CD4-positive, alpha-beta T cell (primary cell): Measurements from ENCODE around the gene PIK3CG. TPM values are rescaled to one million over a fixed set of nuclear protein-coding genes. Genes with fewer than 3 reads are reported as not detected.

ENCODE experiments used
- ATAC-seq: fragments of 200-7000 bp; cut with Tn5 transposase; one replicate; pipeline ENCODE4 v1.10.0; 2022; ENCODE audit warnings: mild to moderate bottlenecking; ENCODE audit not compliant: poor library complexity
- CTCF ChIA-PET: fragments of 350-600 bp; sonication (Branson Sonifier 250); formaldehyde crosslinking; loops from one replicate; lab custom pipeline; 2021; ENCODE audit warnings: antibody characterized with exemption, inconsistent platforms; lab: Charles Lee
- POLR2A ChIA-PET: fragments of 350-600 bp; sonication (Branson Sonifier 250); formaldehyde crosslinking; loops from one replicate; lab custom pipeline; 2021; ENCODE audit warnings: antibody characterized with exemption, inconsistent platforms; lab: Charles Lee
- DNase-seq, 14 experiments: peaks; one replicate each; pipeline ENCODE4 v3.0.0-alpha.2; 2013 to 2020; ENCODE audit warnings: mixed read lengths in 2 of 14
- H3K27ac ChIP-seq, 2 donors: one replicate each; pipeline versions ENCODE4 v1.5.1 to v1.7.0; 2013; ENCODE audit warnings: low read length in 2 of 2, low read depth in 1 of 2, mild to moderate bottlenecking in 1 of 2
- H3K27me3 ChIP-seq, 2 experiments: 1 replicate in 1 of 2; 2 replicates in 1 of 2; pipeline versions ENCODE4 v1.6.1 to v1.7.0; 2013; ENCODE audit warnings: low read length in 2 of 2, control low read depth in 1 of 2, mild to moderate bottlenecking in 1 of 2, moderate library complexity in 1 of 2; ENCODE audit not compliant: insufficient read depth in 2 of 2, control insufficient read depth in 1 of 2
- H3K36me3 ChIP-seq: one replicate; pipeline ENCODE4 v1.6.1; 2013; ENCODE audit warnings: low read length, control low read depth; ENCODE audit not compliant: insufficient read depth
- H3K4me1 ChIP-seq: one replicate; pipeline ENCODE4 v1.6.1; 2013; ENCODE audit warnings: low read length, control low read depth; ENCODE audit not compliant: insufficient read depth
- H3K4me3 ChIP-seq: one replicate; pipeline ENCODE4 v1.5.1; 2013; ENCODE audit warnings: mild to moderate bottlenecking, low read length, moderate library complexity
- H3K9me3 ChIP-seq, 2 experiments: 1 replicate in 1 of 2; 2 replicates in 1 of 2; pipeline versions ENCODE4 v1.6.1 to v1.7.0; 2013; ENCODE audit warnings: low read length in 2 of 2, mild to moderate bottlenecking in 2 of 2, control low read depth in 1 of 2, moderate library complexity in 1 of 2; ENCODE audit not compliant: control insufficient read depth in 1 of 2, insufficient read depth in 1 of 2
- H3K27ac Mint-ChIP-seq: one replicate; pipeline ENCODE4 v1.8.0; 2020; ENCODE audit warnings: mixed read lengths
- H3K27me3 Mint-ChIP-seq: one replicate; pipeline ENCODE4 v1.8.0; 2021; ENCODE audit warnings: mixed read lengths
- H3K36me3 Mint-ChIP-seq: one replicate; pipeline ENCODE4 v1.8.0; 2021; ENCODE audit warnings: low read depth, mixed read lengths
- H3K4me1 Mint-ChIP-seq: one replicate; pipeline ENCODE4 v1.8.0; 2021; ENCODE audit warnings: low read depth, mixed read lengths
- H3K4me3 Mint-ChIP-seq: one replicate; pipeline ENCODE4 v1.8.0; 2020; ENCODE audit warnings: mild to moderate bottlenecking, mixed read lengths
- H3K9me3 Mint-ChIP-seq: one replicate; pipeline ENCODE4 v1.8.0; 2020; ENCODE audit warnings: mixed read lengths
- CTCF ChIP-seq: fragments of 200-600 bp; IDR thresholded peaks from one replicate; pipeline ENCODE4 v1.8.0; 2022; ENCODE audit warnings: antibody characterized with exemption, mild to moderate bottlenecking
- intact Hi-C, 2 experiments: fragments of 100-400 bp; cut with DNase I in 1 of 2; cut with micrococcal nuclease in 1 of 2; formaldehyde crosslinking; loops; one replicate each; pipeline versions ENCODE4 v1.15.1 to v1.9.0; 2023 to 2025; cut with DNase I, micrococcal nuclease
- total RNA-seq, 174 experiments: library from RNA in 2 of 174; stranded (reverse) in 2 of 174; gene quantifications; one replicate each; pipeline ENCODE4 v1.2.3 and lab custom pipeline; 2021 to 2026

The PIK3CG gene
- total RNA-seq, 2 experiments from 2014 or later, result 20.8 to 21.2 TPM

- H3K9me3 Mint-ChIP-seq, result no peaks in the 10 kb centered on the region
- peak overlapping the region; percentile 93 for H3K27ac Mint-ChIP-seq
- intact Hi-C loops, result loop anchor here (10.0 kb wide), 5 partner anchors 178 to 1008 kb away; partner anchors contain the start of genes COG5 (in 1 of the 2), DUS4L (in 1 of the 2), HBP1 (in 1 of the 2) and PRKAR2B (in 1 of the 2)
- H3K4me3 ChIP-seq, result peak overlapping the region; percentile 62
- ChIA-PET CTCF (no interaction called here), POLR2A (interaction anchor here (1.2 to 3.6 kb wide), 2 partner anchors 8 to 302 kb away, joined by 4 to 51 read pairs; partner anchors contain the start of gene HBP1)
- DNase-seq (peak in 4 of 14 experiments; percentile 19 to 43 (median 34)), ATAC-seq (no peak)
- H3K36me3 Mint-ChIP-seq, result peaks cover 66% of the 10 kb centered on the region
- H3K27me3 Mint-ChIP-seq, result no peaks in the 10 kb centered on the region
- H3K9me3 ChIP-seq, result peaks cover 0 to 14% of the 10 kb centered on the region in 2 experiments
- H3K27ac ChIP-seq, result peak overlapping the region; percentile 21 to 24
- peak overlapping the region; percentile 92 for H3K4me3 Mint-ChIP-seq
- peaks cover 91% of the 10 kb centered on the region for H3K4me1 Mint-ChIP-seq
- no peak for TF ChIP-seq CTCF
- H3K27me3 ChIP-seq, result no peaks in the 10 kb centered on the region
- H3K4me1 ChIP-seq, result peaks cover 58% of the 10 kb centered on the region
- H3K36me3 ChIP-seq, result peaks cover 32% of the 10 kb centered on the region
These were observed 1.5 kb downstream of the PIK3CG start for GRCh38 chr7:106866298-106867281.

- TF ChIP-seq CTCF, result no peak
- ChIA-PET POLR2A (no interaction called here), CTCF (no interaction called here)
- Histone ChIP-seq H3K9me3 (peaks cover 0 to 14% of the 10 kb centered on the region in 2 experiments), H3K4me1 (peaks cover 55% of the 10 kb centered on the region), H3K4me3 (no peak overlapping the region), H3K27ac (no peak overlapping the region), H3K27me3 (no peaks in the 10 kb centered on the region), H3K36me3 (peaks cover 43% of the 10 kb centered on the region)
- intact Hi-C loops, result loop anchor here (10.0 kb wide), 5 partner anchors 177 to 1007 kb away; partner anchors contain the start of genes COG5 (in 1 of the 2), DUS4L (in 1 of the 2), HBP1 (in 1 of the 2) and PRKAR2B (in 1 of the 2)
- no peaks in the 10 kb centered on the region for H3K9me3 Mint-ChIP-seq
- no peak overlapping the region for H3K27ac Mint-ChIP-seq
- peaks cover 79% of the 10 kb centered on the region for H3K36me3 Mint-ChIP-seq
- H3K4me3 Mint-ChIP-seq, result no peak overlapping the region
- H3K27me3 Mint-ChIP-seq, result no peaks in the 10 kb centered on the region
- peaks cover 91% of the 10 kb centered on the region for H3K4me1 Mint-ChIP-seq
- ATAC-seq, result no peak
- DNase-seq, result peak in 1 of 14 experiments; percentile 14
These were observed 2.7 kb downstream of the PIK3CG start for GRCh38 chr7:106867641-106868351.

GRCh38 chr7:106868364-106868763 lies 3.3 kb downstream of the PIK3CG start:
- Histone ChIP-seq H3K4me1 (peaks cover 53% of the 10 kb centered on the region), H3K27me3 (no peaks in the 10 kb centered on the region), H3K9me3 (peaks cover 0 to 14% of the 10 kb centered on the region in 2 experiments), H3K4me3 (no peak overlapping the region), H3K27ac (no peak overlapping the region), H3K36me3 (peaks cover 49% of the 10 kb centered on the region)
- POLR2A ChIA-PET, result interaction anchor here (0.8 kb wide), 1 partner anchor 10 kb away, joined by 3 read pairs; no protein-coding TSS in a partner anchor
- DNase-seq (no peak), ATAC-seq (no peak)
- TF ChIP-seq CTCF, result no peak
- intact Hi-C loops, result loop anchor here (10.0 kb wide), 5 partner anchors 176 to 1006 kb away; partner anchors contain the start of genes COG5 (in 1 of the 2), DUS4L (in 1 of the 2), HBP1 (in 1 of the 2) and PRKAR2B (in 1 of the 2)
- Mint-ChIP-seq H3K4me1 (peaks cover 91% of the 10 kb centered on the region), H3K36me3 (peaks cover 84% of the 10 kb centered on the region), H3K27me3 (no peaks in the 10 kb centered on the region), H3K9me3 (no peaks in the 10 kb centered on the region), H3K4me3 (peak overlapping the region; percentile 64), H3K27ac (peak overlapping the region; percentile 32)
- CTCF ChIA-PET, result no interaction called here
